ENCODE measurements around the gene SEMA4D. TPM values are rescaled to one million over a fixed set of nuclear protein-coding genes. Genes with fewer than 3 reads are reported as not detected.

SEMA4D gene
- total RNA-seq, 4 donors from 2014 or later, result 31.1 to 59.2 (median 42.1) TPM

- H3K4me3 ChIP-seq (ENCODE audit: low read depth, poor library complexity, severe bottlenecking), result peak overlapping the region; percentile 65
- DNase-seq (ENCODE audit: low spot score in 2 of 2), result no peak
- TF ChIP-seq POLR2A (IDR thresholded peaks at IDR 0.05) (no peak), CTCF (IDR thresholded peaks at IDR 0.05) (no peak)
- intact Hi-C loops (cut with DNase I; ENCODE audit: low total_unique reads), result no loop called here
- WGBS, 2 donors, result 49 to 54% methylated on average over 14 of the region's 14 CpGs
These were observed 1.2 kb downstream of the SEMA4D start for GRCh38 chr9:89496645-89497256.

GRCh38 chr9:89495824-89496560 lies 1.9 kb downstream of the SEMA4D start:
- no peak for TF ChIP-seq POLR2A (IDR thresholded peaks at IDR 0.05)
- no peak for TF ChIP-seq CTCF (IDR thresholded peaks at IDR 0.05)
- WGBS, 2 donors, result 88% methylated on average over 12 of the region's 12 CpGs
- intact Hi-C loops (cut with DNase I; ENCODE audit: low total_unique reads), result no loop called here
- DNase-seq (ENCODE audit: low spot score in 2 of 2), result peak in 1 of 2 donors; percentile 74
- no peak overlapping the region for H3K4me3 ChIP-seq (ENCODE audit: low read depth, poor library complexity, severe bottlenecking)

- intact Hi-C loops (cut with DNase I; ENCODE audit: low total_unique reads), result no loop called here
- DNase-seq (ENCODE audit: low spot score in 2 of 2), result peak in 1 of 2 donors; percentile 70
- TF ChIP-seq POLR2A (IDR thresholded peaks at IDR 0.05) (no peak), CTCF (IDR thresholded peaks at IDR 0.05) (no peak)
- no peak overlapping the region for H3K4me3 ChIP-seq (ENCODE audit: low read depth, poor library complexity, severe bottlenecking)
- WGBS, 2 donors, result 68 to 83% methylated on average over 5 of the region's 5 CpGs
These were observed 3.7 kb downstream of the SEMA4D start for GRCh38 chr9:89494199-89494598.

- TF ChIP-seq CTCF (IDR thresholded peaks at IDR 0.05) (no peak), POLR2A (IDR thresholded peaks at IDR 0.05) (no peak)
- H3K4me3 ChIP-seq (ENCODE audit: low read depth, poor library complexity, severe bottlenecking), result no peak overlapping the region
- intact Hi-C loops (cut with DNase I; ENCODE audit: low total_unique reads), result no loop called here
- DNase-seq (ENCODE audit: low spot score in 2 of 2), result peak in 1 of 2 donors; percentile 81
- WGBS, 2 donors, result 76 to 85% methylated on average over 2 of the region's 2 CpGs
These were observed 4.2 kb downstream of the SEMA4D start for GRCh38 chr9:89493671-89494070.

- no peak for TF ChIP-seq POLR2A (IDR thresholded peaks at IDR 0.05)
- no peak for TF ChIP-seq CTCF (IDR thresholded peaks at IDR 0.05)
- WGBS, 2 donors, result 59 to 65% methylated on average over 6 of the region's 6 CpGs
- H3K4me3 ChIP-seq (ENCODE audit: low read depth, poor library complexity, severe bottlenecking), result no peak overlapping the region
- intact Hi-C loops (cut with DNase I; ENCODE audit: low total_unique reads), result no loop called here
- peak in 1 of 2 donors; percentile 78 for DNase-seq (ENCODE audit: low spot score in 2 of 2)
These were observed 4.7 kb downstream of the SEMA4D start for GRCh38 chr9:89493181-89493580.
